BJ (cell line): ENCODE results near the gene CCL25. TPM values are rescaled to one million over a fixed set of nuclear protein-coding genes. Genes with fewer than 3 reads are reported as not detected.

Experiments used
- CTCF ChIA-PET: fragments of 350-600 bp; formaldehyde crosslinking; extraction: SDS; loops from one replicate; lab custom pipeline; 2021; ENCODE audit warnings: antibody characterized with exemption, inconsistent platforms; lab: Yijun Ruan, JAX
- POLR2A ChIA-PET: fragments of 300-600 bp; sonication (Branson Sonifier 250); formaldehyde crosslinking; extraction: SDS; loops from one replicate; lab custom pipeline; 2021; ENCODE audit warnings: antibody characterized with exemption; lab: Charles Lee
- DNase-seq: peaks from one replicate; pipeline ENCODE4 v3.0.0-alpha.2; 2011; ENCODE audit warnings: low read depth
- H3K27me3 ChIP-seq: 2 replicates; pipeline ENCODE4 v1.6.0; 2011; ENCODE audit warnings: low read length; ENCODE audit not compliant: control insufficient read depth, insufficient read depth
- H3K36me3 ChIP-seq: 2 replicates; pipeline ENCODE4 v1.5.1; 2011; ENCODE audit warnings: low read length; ENCODE audit not compliant: control insufficient read depth, insufficient read depth
- H3K4me3 ChIP-seq: 2 replicates; pipeline ENCODE4 v1.5.1; 2011; ENCODE audit warnings: low read depth, mild to moderate bottlenecking, control low read depth, low read length
- CTCF ChIP-seq: IDR thresholded peaks from 2 replicates; pipeline ENCODE4 v1.5.1; 2011; ENCODE audit warnings: low read depth, mild to moderate bottlenecking, control low read depth, inconsistent platforms, low read length, moderate library complexity; ENCODE audit not compliant: insufficient read depth
- polyA plus RNA-seq: library from polyadenylated mRNA; depleted of rRNA; stranded (reverse); fragments of >200 nt; gene quantifications from 2 replicates; pipeline ENCODE4 v1.2.3, GENCODE V29; 2011

The CCL25 gene
- polyA plus RNA-seq, 1 experiment = not detected

GRCh38 chr19:8086849-8087248 lies 34.3 kb downstream of the CCL25 start:
- H3K36me3 ChIP-seq = no peaks in the 10 kb centered on the region
- POLR2A ChIA-PET = no interaction called here
- H3K27me3 ChIP-seq = no peaks in the 10 kb centered on the region
- CTCF ChIA-PET = no interaction called here
- no peak overlapping the region for H3K4me3 ChIP-seq
- DNase-seq = no peak
- TF ChIP-seq CTCF = no peak

- ChIA-PET POLR2A (no interaction called here), CTCF (no interaction called here)
- H3K4me3 ChIP-seq = no peak overlapping the region
- DNase-seq = no peak
- H3K36me3 ChIP-seq = no peaks in the 10 kb centered on the region
- TF ChIP-seq CTCF = no peak
- H3K27me3 ChIP-seq = no peaks in the 10 kb centered on the region
These were observed 35.3 kb downstream of the CCL25 start for GRCh38 chr19:8087876-8088275.

- no peak for TF ChIP-seq CTCF
- ChIA-PET POLR2A (no interaction called here), CTCF (no interaction called here)
- no peak overlapping the region for H3K4me3 ChIP-seq
- H3K36me3 ChIP-seq = no peaks in the 10 kb centered on the region
- no peak for DNase-seq
- no peaks in the 10 kb centered on the region for H3K27me3 ChIP-seq
These were observed 36.4 kb downstream of the CCL25 start for GRCh38 chr19:8088752-8089663.

GRCh38 chr19:8089664-8090601 lies 37.4 kb downstream of the CCL25 start:
- no peak overlapping the region for H3K4me3 ChIP-seq
- ChIA-PET POLR2A (no interaction called here), CTCF (no interaction called here)
- no peak for DNase-seq
- TF ChIP-seq CTCF = no peak
- H3K27me3 ChIP-seq = no peaks in the 10 kb centered on the region
- no peaks in the 10 kb centered on the region for H3K36me3 ChIP-seq

- no peaks in the 10 kb centered on the region for H3K27me3 ChIP-seq
- ChIA-PET POLR2A (no interaction called here), CTCF (no interaction called here)
- no peak overlapping the region for H3K4me3 ChIP-seq
- H3K36me3 ChIP-seq = no peaks in the 10 kb centered on the region
- TF ChIP-seq CTCF = no peak
- no peak for DNase-seq
These were observed 38.4 kb downstream of the CCL25 start for GRCh38 chr19:8090950-8091349.
